IMR-90 (cell line): Measurements from ENCODE around the gene MILR1. TPM values are rescaled to one million over a fixed set of nuclear protein-coding genes. Genes with fewer than 3 reads are reported as not detected.

Source experiments
- ATAC-seq: fragments of 200-7000 bp; cut with Tn5 transposase; 2 replicates; pipeline ENCODE4 v1.9.1; 2020; ENCODE audit warnings: low read depth, mild to moderate bottlenecking, moderate library complexity
- BruUV-seq: library from RNA; stranded (reverse); fragments of 400-500 nt; replicated peaks from 2 replicates; lab custom pipeline; 2021; lab: Mats Ljungman, UMichigan
- CTCF ChIA-PET: fragments of 300-600 bp; formaldehyde crosslinking; extraction: SDS; loops from one replicate; lab custom pipeline; 2021; ENCODE audit warnings: antibody characterized with exemption; lab: Yijun Ruan, JAX
- POLR2A ChIA-PET: fragments of 300-600 bp; sonication (Branson Sonifier 250); formaldehyde crosslinking; loops from one replicate; lab custom pipeline; 2022; ENCODE audit warnings: antibody characterized with exemption; ENCODE audit not compliant: unreplicated experiment; lab: Charles Lee
- DNase-seq: peaks from one replicate; pipeline ENCODE4 v3.0.0; 2013
- H2AFZ ChIP-seq: replicated peaks from 2 replicates; pipeline ENCODE3; 2013; ENCODE audit warnings: low read length, mild to moderate bottlenecking; ENCODE audit not compliant: poor library complexity
- H2AK5ac ChIP-seq: 2 replicates; pipeline ENCODE4 v1.6.1; 2013; ENCODE audit warnings: low read depth, low read length, inconsistent platforms
- H2AK9ac ChIP-seq: replicated peaks from 2 replicates; pipeline ENCODE3; 2013; ENCODE audit warnings: mild to moderate bottlenecking, low read depth, low read length, moderate library complexity; ENCODE audit not compliant: poor library complexity
- H2BK120ac ChIP-seq: 2 replicates; pipeline ENCODE4 v1.6.1; 2013; ENCODE audit warnings: low read depth, low read length, inconsistent platforms
- H2BK15ac ChIP-seq: 3 replicates; pipeline ENCODE4 v1.6.1; 2013; ENCODE audit warnings: low read depth, low read length, inconsistent platforms
- H2BK20ac ChIP-seq: 2 replicates; pipeline ENCODE4 v1.6.1; 2013; ENCODE audit warnings: low read depth, mild to moderate bottlenecking, inconsistent platforms, low read length, moderate library complexity
- H2BK5ac ChIP-seq: 2 replicates; pipeline ENCODE4 v1.6.1; 2013; ENCODE audit warnings: mild to moderate bottlenecking, low read depth, low read length, inconsistent platforms; ENCODE audit not compliant: poor library complexity, severe bottlenecking
- H3K14ac ChIP-seq: replicated peaks from 2 replicates; pipeline ENCODE4 v1.6.1; 2013; ENCODE audit warnings: low read depth, low read length, inconsistent platforms
- H3K18ac ChIP-seq: 2 replicates; pipeline ENCODE4 v1.6.1; 2013; ENCODE audit warnings: low read depth, low read length, control low read depth
- H3K23ac ChIP-seq: 2 replicates; pipeline ENCODE4 v1.6.1; 2013; ENCODE audit warnings: low read depth, low read length, inconsistent platforms
- H3K27ac ChIP-seq: 2 replicates; pipeline ENCODE4 v1.5.1; 2013; ENCODE audit warnings: mild to moderate bottlenecking, control low read depth, low read length; ENCODE audit not compliant: insufficient read depth
- H3K27me3 ChIP-seq: 2 replicates; pipeline ENCODE4 v1.6.1; 2013; ENCODE audit warnings: low read length; ENCODE audit not compliant: control insufficient read depth, insufficient read depth
- H3K36me3 ChIP-seq: 2 replicates; pipeline ENCODE4 v1.6.1; 2013; ENCODE audit warnings: low read length, mixed read lengths; ENCODE audit not compliant: control insufficient read depth, insufficient read depth
- H3K4ac ChIP-seq: 2 replicates; pipeline ENCODE4 v1.6.1; 2013; ENCODE audit warnings: low read depth, low read length, inconsistent platforms
- H3K4me1 ChIP-seq: 2 replicates; pipeline ENCODE4 v1.6.1; 2013; ENCODE audit warnings: low read length, mixed read lengths; ENCODE audit not compliant: control insufficient read depth, insufficient read depth
- H3K4me2 ChIP-seq: 2 replicates; pipeline ENCODE4 v1.6.1; 2013; ENCODE audit warnings: low read depth, mild to moderate bottlenecking, control low read depth, low read length, moderate library complexity
- H3K4me3 ChIP-seq: 2 replicates; pipeline ENCODE4 v1.5.1; 2013; ENCODE audit warnings: low read depth, mild to moderate bottlenecking, control low read depth, low read length, moderate library complexity; ENCODE audit not compliant: insufficient read depth
- H3K56ac ChIP-seq: 2 replicates; pipeline ENCODE4 v1.6.1; 2013; ENCODE audit warnings: low read length, inconsistent platforms; ENCODE audit not compliant: insufficient read depth; ENCODE audit errors: extremely low read depth
- H3K79me1 ChIP-seq, 2 experiments: 2 replicates each; pipeline ENCODE4 v1.6.1; 2013; ENCODE audit warnings: low read length in 2 of 2, inconsistent platforms in 1 of 2, low read depth in 1 of 2
- H3K9ac ChIP-seq: 2 replicates; pipeline ENCODE4 v1.6.1; 2013; ENCODE audit warnings: low read depth, low read length, control low read depth
- H3K9me1 ChIP-seq: 2 replicates; pipeline ENCODE4 v1.6.1; 2013; ENCODE audit warnings: low read length, inconsistent platforms; ENCODE audit not compliant: insufficient read depth
- H3K9me3 ChIP-seq: 2 replicates; pipeline ENCODE4 v1.6.1; 2013; ENCODE audit warnings: low read length; ENCODE audit not compliant: control insufficient read depth, insufficient read depth
- H4K20me1 ChIP-seq: 2 replicates; pipeline ENCODE4 v1.6.1; 2013; ENCODE audit warnings: low read length, inconsistent platforms; ENCODE audit not compliant: insufficient read depth
- H4K5ac ChIP-seq: 2 replicates; pipeline ENCODE4 v1.6.1; 2013; ENCODE audit warnings: mild to moderate bottlenecking, low read depth, low read length, control low read depth
- H4K8ac ChIP-seq, 2 experiments: 2 replicates each; pipeline ENCODE4 v1.6.1; 2013; ENCODE audit warnings: low read depth in 2 of 2, low read length in 2 of 2, control low read depth in 1 of 2, inconsistent platforms in 1 of 2
- H4K91ac ChIP-seq: 2 replicates; pipeline ENCODE4 v1.6.1; 2013; ENCODE audit warnings: low read depth, low read length, inconsistent platforms; ENCODE audit not compliant: insufficient read depth
- BHLHE40 ChIP-seq: fragments of 150-350 bp; IDR thresholded peaks from 2 replicates; pipeline ENCODE4 v1.6.1; 2016; ENCODE audit warnings: mild to moderate bottlenecking, low read depth, low read length
- CHD1 ChIP-seq: IDR thresholded peaks from 2 replicates; pipeline ENCODE4 v1.6.1; 2012; ENCODE audit warnings: low read depth, low read length, improper control_type of control experiment
- FOS ChIP-seq: fragments of 150-350 bp; IDR thresholded peaks from 2 replicates; pipeline ENCODE4 v1.6.1; 2016; ENCODE audit warnings: low read depth, low read length
- MAZ ChIP-seq: IDR thresholded peaks from 2 replicates; pipeline ENCODE4 v1.6.1; 2012; ENCODE audit warnings: low read depth, mild to moderate bottlenecking, low read length, improper control_type of control experiment, moderate library complexity, borderline replicate concordance
- POLR2A ChIP-seq: IDR thresholded peaks from 2 replicates; pipeline ENCODE4 v1.6.1; 2012; ENCODE audit warnings: mild to moderate bottlenecking, low read depth, low read length
- RAD21 ChIP-seq: IDR thresholded peaks from 2 replicates; pipeline ENCODE4 v1.6.1; 2012; ENCODE audit warnings: low read length, improper control_type of control experiment
- RCOR1 ChIP-seq: IDR thresholded peaks from 2 replicates; pipeline ENCODE4 v1.6.1; 2012; ENCODE audit warnings: mild to moderate bottlenecking, low read length, improper control_type of control experiment; ENCODE audit not compliant: insufficient replicate concordance
- WGBS, 2 experiments: methylation state at CpG; one replicate each; pipeline versions ENCODE4 v1.1.5 to v1.1.7; 2013; ENCODE audit warnings: missing lambda C conversion rate in 2 of 2; ENCODE audit not compliant: insufficient read length in 1 of 2; ENCODE audit errors: extremely low coverage in 2 of 2; 5-methylcytosine and 5-hydroxymethylcytosine counted together
- dilution Hi-C: fragments of 300-500 bp; cut with HindIII; formaldehyde crosslinking; loops from one replicate; pipeline ENCODE4 v1.14.3; 2018; ENCODE audit warnings: low sequenced_read_pairs; ENCODE audit not compliant: unreplicated experiment
- in situ Hi-C: fragments of 300-500 bp; cut with MboI; formaldehyde crosslinking; loops from 3 replicates; pipeline ENCODE4 v1.14.3; 2019; ENCODE audit warnings: low sequenced_read_pairs, inconsistent platforms, mixed read lengths
- intact Hi-C: fragments of 100-400 bp; cut with micrococcal nuclease; formaldehyde crosslinking; loops from 2 replicates; pipeline ENCODE4 v1.10.0; 2022
- polyA plus RNA-seq, 3 experiments: library from polyadenylated mRNA; depleted of rRNA; stranded (reverse); fragments of >200 nt; gene quantifications; 2 replicates each; pipeline ENCODE4 v1.2.3, GENCODE V29; 2012; ENCODE audit warnings: low replicate concordance in 1 of 3
- total RNA-seq: library from RNA; depleted of rRNA; stranded (reverse); fragments of >200 nt; gene quantifications from 2 replicates; pipeline ENCODE4 v1.2.3, GENCODE V29; 2012
- TF ChIP-seq, protein P1 (sequence below): fragments of 150-350 bp; IDR thresholded peaks from 2 replicates; pipeline ENCODE4 v1.6.1; 2016; ENCODE audit warnings: low read depth, mild to moderate bottlenecking, low read length, moderate library complexity, borderline replicate concordance

Gene MILR1
- total and polyA plus RNA-seq, 2 of the 4 experiments (the other 2 are of a cell fraction): 0.36 to 0.44 TPM

DNA sequence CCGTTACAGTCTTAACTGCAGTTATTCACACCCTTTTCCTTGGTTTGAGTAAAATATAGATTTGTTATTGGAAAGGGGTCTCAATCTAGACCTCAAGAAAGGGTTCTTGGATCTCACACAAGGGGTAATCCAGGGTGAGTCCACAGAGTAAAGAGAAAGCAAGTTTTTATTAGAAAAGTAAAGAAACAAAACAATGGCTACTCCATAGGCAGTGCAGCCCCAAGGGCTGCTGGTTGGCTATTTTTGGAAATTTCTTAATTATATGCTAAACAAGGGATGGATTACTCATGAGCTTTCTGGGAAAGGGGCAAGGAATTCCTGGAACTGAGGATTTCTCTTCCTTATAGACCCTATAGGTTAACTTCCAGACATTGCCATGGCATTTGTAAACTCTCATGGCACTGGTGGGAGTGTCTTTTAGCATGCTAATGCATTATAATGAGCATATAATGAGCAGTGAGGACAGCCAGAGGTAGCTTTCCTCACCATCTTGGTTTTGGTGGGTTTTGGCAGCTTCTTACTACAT is 24.5 kb upstream of the MILR1 start:
- H3K4me3 ChIP-seq: no peak overlapping the region

More for the DNA sequence above, 24.5 kb upstream of the MILR1 start:
- TF ChIP-seq RAD21: no peak
- no peak for TF ChIP-seq RCOR1
- TF ChIP-seq BHLHE40: no peak
- TF ChIP-seq MAZ: no peak
- no peak for TF ChIP-seq CHD1
- TF ChIP-seq FOS: no peak
- TF ChIP-seq, protein P1, sequence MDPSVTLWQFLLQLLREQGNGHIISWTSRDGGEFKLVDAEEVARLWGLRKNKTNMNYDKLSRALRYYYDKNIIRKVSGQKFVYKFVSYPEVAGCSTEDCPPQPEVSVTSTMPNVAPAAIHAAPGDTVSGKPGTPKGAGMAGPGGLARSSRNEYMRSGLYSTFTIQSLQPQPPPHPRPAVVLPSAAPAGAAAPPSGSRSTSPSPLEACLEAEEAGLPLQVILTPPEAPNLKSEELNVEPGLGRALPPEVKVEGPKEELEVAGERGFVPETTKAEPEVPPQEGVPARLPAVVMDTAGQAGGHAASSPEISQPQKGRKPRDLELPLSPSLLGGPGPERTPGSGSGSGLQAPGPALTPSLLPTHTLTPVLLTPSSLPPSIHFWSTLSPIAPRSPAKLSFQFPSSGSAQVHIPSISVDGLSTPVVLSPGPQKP: no peak
- TF ChIP-seq POLR2A: no peak
- intact Hi-C loops: no loop called here
- in situ Hi-C loops: loop anchor here (5.0 kb wide), 2 partner anchors 68 to 102 kb away; no protein-coding TSS in a partner anchor
- Histone ChIP-seq H2BK120ac (no peak overlapping the region), H3K23ac (no peak overlapping the region), H2AK5ac (no peak overlapping the region), H3K27me3 (peaks cover 5% of the 10 kb centered on the region; the same call in 1 of the 2 replicates), H3K36me3 (no peaks in the 10 kb centered on the region), H3K79me1 (no peaks in the 10 kb centered on the region), H2BK20ac (no peak overlapping the region), H4K20me1 (no peaks in the 10 kb centered on the region), H4K8ac (no peak overlapping the region), H2AK9ac (no peak overlapping the region), H3K18ac (no peak overlapping the region), H4K5ac (no peak overlapping the region), H3K4ac (no peak overlapping the region), H2BK5ac (no peak overlapping the region), H3K14ac (no peak overlapping the region), H3K9ac (no peak overlapping the region), H3K4me1 (peaks cover 2% of the 10 kb centered on the region; the same call in 1 of the 2 replicates), H2AFZ (no peak overlapping the region), H4K91ac (no peak overlapping the region), H3K9me1 (no peaks in the 10 kb centered on the region), H2BK15ac (no peak overlapping the region), H3K27ac (no peak overlapping the region), H3K9me3 (no peaks in the 10 kb centered on the region), H3K4me2 (no peak overlapping the region), H3K56ac (no peak overlapping the region)
- no TSS peak for BruUV-seq
- ATAC-seq: 0 out of 2 replicates have a peak, but pooled peaks have one; percentile 22
- no CpG with 5 or more reads among the region's 1 CpG for WGBS, 2 experiments
- DNase-seq: no peak
- POLR2A ChIA-PET: no interaction called here
- dilution Hi-C loops: no loop called here
- CTCF ChIA-PET: no interaction called here
